GM12891 (cell line): ENCODE measurements around the gene DPYSL3.

Experiments used
- PAX5 ChIP-seq: IDR thresholded peaks from 2 replicates; pipeline ENCODE4 v1.6.1; 2011; ENCODE audit warnings: low read length, moderate library complexity, mild to moderate bottlenecking; ENCODE audit not compliant: insufficient read depth, severe bottlenecking
- POLR2A ChIP-seq: IDR thresholded peaks from 2 replicates; pipeline ENCODE4 v1.6.1; 2011; ENCODE audit warnings: low read depth, low read length, control low read depth
- POLR2AphosphoS5 ChIP-seq: IDR thresholded peaks from 2 replicates; pipeline ENCODE4 v1.6.1; 2011; ENCODE audit warnings: low read depth, low read length, control low read depth
- POU2F2 ChIP-seq: IDR thresholded peaks from 2 replicates; pipeline ENCODE4 v1.6.1; 2011; ENCODE audit warnings: low read depth, mild to moderate bottlenecking, control low read depth, low read length, moderate library complexity
- SPI1 ChIP-seq: IDR thresholded peaks from 2 replicates; pipeline ENCODE4 v1.6.1; 2011; ENCODE audit warnings: low read depth, low read length, control low read depth
- TAF1 ChIP-seq: IDR thresholded peaks from 2 replicates; pipeline ENCODE4 v1.6.1; 2011; ENCODE audit warnings: low read depth, low read length, control low read depth

- no peak for TF ChIP-seq POLR2AphosphoS5
- TF ChIP-seq TAF1: no peak
- TF ChIP-seq POLR2A: no peak
- TF ChIP-seq POU2F2: no peak
- TF ChIP-seq SPI1: no peak
- no peak for TF ChIP-seq PAX5
Measured at GRCh38 chr5:147451193-147451592, 58.7 kb downstream of the DPYSL3 start.
